Stomach (tissue), 9 donors: Measurements from ENCODE around the gene LNX1. TPM values are rescaled to one million over a fixed set of nuclear protein-coding genes. Genes with fewer than 3 reads are reported as not detected.

Experiments
- DNase-seq, 2 donors: peaks; one replicate each; pipeline versions ENCODE4 v3.0.0 to v3.0.0-alpha.2; 2013 to 2019
- H3K27ac ChIP-seq, 5 donors: fragments of 200-600 bp in 4 of 5; sonication (generic) in 4 of 5; one replicate each; pipeline ENCODE4 v1.5.1; 2013 to 2019; ENCODE audit warnings: mild to moderate bottlenecking in 1 of 5, moderate library complexity in 1 of 5
- H3K27me3 ChIP-seq, 3 donors: fragments of 200-600 bp; sonication (generic); one replicate each; pipeline ENCODE4 v1.5.1; 2017 to 2019; ENCODE audit warnings: mixed run types in 1 of 3
- H3K36me3 ChIP-seq, 4 donors: fragments of 200-600 bp; sonication (generic); 1 replicate in 3 of 4; 2 replicates in 1 of 4; pipeline ENCODE4 v1.5.1; 2016 to 2019
- H3K4me1 ChIP-seq, 4 donors: fragments of 200-600 bp; sonication (generic); one replicate each; pipeline ENCODE4 v1.5.1; 2016 to 2019
- H3K4me3 ChIP-seq, 4 donors: fragments of 200-600 bp; sonication (generic) in 3 of 4; one replicate each; pipeline ENCODE4 v1.5.1; 2016 to 2019; ENCODE audit warnings: mild to moderate bottlenecking in 1 of 4
- H3K9me3 ChIP-seq, 4 donors: fragments of 200-600 bp; sonication (generic); one replicate each; pipeline ENCODE4 v1.5.1; 2016 to 2019
- EP300 ChIP-seq: sonication (generic); formaldehyde crosslinking; IDR thresholded peaks from one replicate; pipeline ENCODE4 v1.6.1; 2017; ENCODE audit warnings: antibody characterized with exemption
- POLR2A ChIP-seq, 4 donors: fragments of 450-650 bp; IDR thresholded peaks; one replicate each; pipeline ENCODE4 v1.6.1; 2016; ENCODE audit warnings: antibody characterized with exemption in 4 of 4, control low read depth in 2 of 4, mild to moderate bottlenecking in 1 of 4, moderate library complexity in 1 of 4
- POLR2AphosphoS5 ChIP-seq, 3 donors: sonication (generic); formaldehyde crosslinking; IDR thresholded peaks; one replicate each; pipeline ENCODE4 v1.6.1; 2016; ENCODE audit warnings: antibody characterized with exemption in 3 of 3
- WGBS, 5 donors: extraction: QIAGEN DNeasy Blood & Tissue Kit in 3 of 5; methylation state at CpG; one replicate each; pipeline versions ENCODE4 v1.1.5 to v1.1.7; 2013 to 2018; 5-methylcytosine and 5-hydroxymethylcytosine counted together
- intact Hi-C: fragments of 100-400 bp; cut with DNase I; formaldehyde crosslinking; loops from one replicate; pipeline ENCODE4 v1.15.1; 2023; ENCODE audit warnings: low total_unique reads
- polyA plus RNA-seq, 3 donors: library from polyadenylated mRNA; stranded (reverse); fragments of 200-250 nt; gene quantifications; one replicate each; pipeline ENCODE4 v1.2.3, GENCODE V29; 2013
- total RNA-seq, 5 donors: library from RNA; depleted of rRNA; stranded (reverse); fragments of >200 nt; gene quantifications; one replicate each; pipeline versions ENCODE4 v1.1.0 to v1.2.3, GENCODE V29; 2014 to 2016
- TF ChIP-seq, protein P1 (sequence below), 7 experiments: fragments of 450-650 bp in 4 of 7; fragments of 200-600 bp in 3 of 7; sonication (generic) in 3 of 7; IDR thresholded peaks; one replicate each; pipeline ENCODE4 v1.5.1; 2016 to 2019; ENCODE audit warnings: antibody characterized with exemption in 7 of 7, control low read depth in 2 of 7, mild to moderate bottlenecking in 1 of 7
- donor health status: healthy with polysubstance abuse.
- donor health status: Bipolar disorder and iron deficiency.
- donor health status: healthy.

LNX1 gene
- total and polyA plus RNA-seq, 8 donors, result 5.4 to 30.9 (median 11.6) TPM

DNA sequence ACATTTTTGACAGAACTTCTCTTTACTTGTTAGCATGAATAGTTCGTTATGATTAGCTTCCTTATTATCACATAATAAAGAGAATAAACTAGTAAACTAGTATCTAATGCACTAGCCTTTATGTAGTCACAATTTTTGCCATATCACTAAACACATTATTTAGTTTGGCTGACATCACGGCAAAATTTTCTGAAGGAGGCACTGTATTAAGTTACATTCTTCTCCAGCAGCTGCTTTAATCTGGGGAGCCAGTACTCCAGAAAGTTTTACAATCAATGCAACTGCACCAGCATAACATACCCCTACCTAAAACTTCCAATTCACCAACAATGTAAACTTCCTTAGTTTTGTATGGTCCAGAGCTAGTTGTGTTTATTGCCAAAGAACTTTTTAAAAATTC lies 126.0 kb downstream of the LNX1 start:
- Histone ChIP-seq H3K36me3 (peaks cover 0 to 39% (median 32%) of the 10 kb centered on the region in 4 donors), H3K4me1 (no peaks in the 10 kb centered on the region), H3K4me3 (no peak overlapping the region), H3K27ac (no peak overlapping the region), H3K27me3 (no peaks in the 10 kb centered on the region), H3K9me3 (peaks cover 3 to 16% (median 13%) of the 10 kb centered on the region in 4 donors)
- WGBS, 5 donors, result 26 to 60% (median 45%) methylated on average over 2 of the region's 2 CpGs
- TF ChIP-seq EP300 (no peak), POLR2AphosphoS5 (IDR thresholded peaks at IDR 0.05) (no peak), POLR2A (IDR thresholded peaks at IDR 0.05) (no peak)
- TF ChIP-seq, protein P1, sequence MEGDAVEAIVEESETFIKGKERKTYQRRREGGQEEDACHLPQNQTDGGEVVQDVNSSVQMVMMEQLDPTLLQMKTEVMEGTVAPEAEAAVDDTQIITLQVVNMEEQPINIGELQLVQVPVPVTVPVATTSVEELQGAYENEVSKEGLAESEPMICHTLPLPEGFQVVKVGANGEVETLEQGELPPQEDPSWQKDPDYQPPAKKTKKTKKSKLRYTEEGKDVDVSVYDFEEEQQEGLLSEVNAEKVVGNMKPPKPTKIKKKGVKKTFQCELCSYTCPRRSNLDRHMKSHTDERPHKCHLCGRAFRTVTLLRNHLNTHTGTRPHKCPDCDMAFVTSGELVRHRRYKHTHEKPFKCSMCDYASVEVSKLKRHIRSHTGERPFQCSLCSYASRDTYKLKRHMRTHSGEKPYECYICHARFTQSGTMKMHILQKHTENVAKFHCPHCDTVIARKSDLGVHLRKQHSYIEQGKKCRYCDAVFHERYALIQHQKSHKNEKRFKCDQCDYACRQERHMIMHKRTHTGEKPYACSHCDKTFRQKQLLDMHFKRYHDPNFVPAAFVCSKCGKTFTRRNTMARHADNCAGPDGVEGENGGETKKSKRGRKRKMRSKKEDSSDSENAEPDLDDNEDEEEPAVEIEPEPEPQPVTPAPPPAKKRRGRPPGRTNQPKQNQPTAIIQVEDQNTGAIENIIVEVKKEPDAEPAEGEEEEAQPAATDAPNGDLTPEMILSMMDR (IDR thresholded peaks at IDR 0.05), result no peak
- intact Hi-C loops, result no loop called here
- no peak for DNase-seq

DNA sequence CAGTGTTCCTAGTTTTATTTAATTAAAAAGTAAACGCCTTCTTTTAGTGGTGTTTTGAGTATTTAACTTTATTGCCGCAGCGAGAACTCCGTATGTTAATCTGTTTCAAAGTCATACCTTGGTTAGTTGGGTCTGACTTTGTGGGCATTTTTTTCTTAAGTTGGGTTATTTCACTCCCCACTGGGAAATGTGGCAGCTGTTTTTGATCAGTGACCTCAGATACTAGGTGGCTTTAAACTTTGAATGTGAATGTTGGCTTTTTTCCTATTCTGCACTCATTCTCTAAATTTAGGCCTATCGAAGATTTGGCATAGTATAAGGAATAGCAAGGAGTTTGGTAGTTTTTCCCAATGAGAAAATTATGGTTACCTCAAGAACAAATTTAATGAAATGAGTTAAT lies 127.9 kb downstream of the LNX1 start:
- TF ChIP-seq POLR2A (IDR thresholded peaks at IDR 0.05), result no peak
- no peak for TF ChIP-seq POLR2AphosphoS5 (IDR thresholded peaks at IDR 0.05)
- TF ChIP-seq, protein P1 (IDR thresholded peaks at IDR 0.05), result no peak
- TF ChIP-seq EP300, result no peak
- Histone ChIP-seq H3K27ac (no peak overlapping the region), H3K4me3 (no peak overlapping the region), H3K36me3 (peaks cover 0 to 57% (median 50%) of the 10 kb centered on the region in 4 donors), H3K4me1 (peaks cover 0 to 10% (median 4%) of the 10 kb centered on the region in 4 donors), H3K9me3 (peaks cover 3 to 16% (median 13%) of the 10 kb centered on the region in 4 donors), H3K27me3 (no peaks in the 10 kb centered on the region)
- no peak for DNase-seq
- intact Hi-C loops, result no loop called here
- WGBS, 5 donors, result 89 to 93% (median 92%) methylated on average over 5 of the region's 5 CpGs

DNA sequence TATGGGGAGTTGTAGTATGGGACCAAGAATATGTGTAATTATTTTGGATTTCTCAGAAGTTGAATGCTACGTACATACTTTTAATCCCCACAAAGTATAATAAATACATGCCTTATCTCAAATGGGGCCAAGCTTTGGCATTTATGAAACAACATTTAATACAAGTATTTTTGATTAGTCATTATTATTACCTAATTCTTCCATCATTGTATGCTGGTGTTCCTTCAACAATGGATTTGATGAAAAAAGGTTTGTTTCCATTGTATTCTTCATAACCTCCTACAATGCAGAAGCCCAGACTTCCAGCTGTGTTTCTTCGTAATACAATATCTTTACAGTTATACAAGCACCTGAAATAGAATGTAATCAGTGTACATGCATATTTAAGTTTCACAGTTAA lies 130.0 kb downstream of the LNX1 start:
- H3K4me3 ChIP-seq, result no peak overlapping the region
- DNase-seq, result no peak
- peaks cover 0 to 2% (median under 1%) of the 10 kb centered on the region in 4 donors for H3K9me3 ChIP-seq
- intact Hi-C loops, result no loop called here
- peaks cover 0 to 67% (median 57%) of the 10 kb centered on the region in 4 donors for H3K36me3 ChIP-seq
- H3K4me1 ChIP-seq, result peaks cover 0 to 10% (median 4%) of the 10 kb centered on the region in 4 donors
- no peaks in the 10 kb centered on the region for H3K27me3 ChIP-seq
- 91 to 96% (median 93%) methylated on average over 2 of the region's 2 CpGs for whole genome bisulfite sequencing, 5 donors
- no peak overlapping the region for H3K27ac ChIP-seq
- no peak for TF ChIP-seq EP300
- TF ChIP-seq POLR2A (IDR thresholded peaks at IDR 0.05), result no peak
- TF ChIP-seq, protein P1 (IDR thresholded peaks at IDR 0.05), result no peak
- TF ChIP-seq POLR2AphosphoS5 (IDR thresholded peaks at IDR 0.05), result no peak

DNA sequence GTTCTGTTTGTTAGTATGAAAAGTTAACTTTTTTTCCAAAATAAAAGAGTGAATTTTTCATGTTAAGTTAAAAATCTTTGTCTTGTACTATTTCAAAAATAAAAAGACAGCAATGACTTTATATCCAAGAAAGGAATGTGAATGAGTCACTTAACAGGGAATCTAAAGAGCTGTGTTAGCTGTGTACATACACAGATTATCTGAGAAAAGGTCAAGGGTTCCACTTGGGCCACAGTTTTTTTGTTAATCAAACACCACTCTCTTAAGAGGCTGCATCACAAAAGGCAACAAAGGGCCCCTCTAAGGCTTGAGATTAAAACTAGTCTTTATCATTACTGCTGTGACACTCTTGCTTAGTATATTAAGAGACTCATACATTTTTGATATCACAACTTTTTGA lies 131.7 kb downstream of the LNX1 start:
- no peaks in the 10 kb centered on the region for H3K27me3 ChIP-seq
- peaks cover 4 to 83% (median 72%) of the 10 kb centered on the region in 4 donors for H3K36me3 ChIP-seq
- H3K4me3 ChIP-seq, result no peak overlapping the region
- no peak overlapping the region for H3K27ac ChIP-seq
- peaks cover 0 to 10% (median 4%) of the 10 kb centered on the region in 4 donors for H3K4me1 ChIP-seq
- H3K9me3 ChIP-seq, result no peaks in the 10 kb centered on the region
- intact Hi-C loops, result no loop called here
- TF ChIP-seq POLR2AphosphoS5 (IDR thresholded peaks at IDR 0.05), result no peak
- no peak for TF ChIP-seq EP300
- DNase-seq, result peak in 1 of 2 donors; percentile 58

DNA sequence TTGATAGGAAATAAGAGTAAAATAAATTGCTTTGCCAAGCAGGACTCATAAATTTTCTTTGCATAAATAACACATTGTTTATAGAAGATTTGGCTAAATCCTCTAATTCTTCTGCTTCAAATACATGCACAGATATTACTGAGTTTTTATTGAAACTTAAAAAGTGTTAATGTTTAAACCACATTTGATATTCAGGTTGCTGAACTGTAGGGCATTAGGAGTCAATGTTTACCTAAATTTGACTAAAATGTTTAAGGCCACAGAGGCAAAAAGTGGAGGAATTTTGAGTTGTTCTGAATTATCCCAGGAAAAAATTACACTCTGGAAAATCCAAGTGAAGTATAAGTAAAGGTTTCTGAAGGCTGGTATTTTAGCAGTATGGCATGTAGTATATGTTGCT lies 135.1 kb downstream of the LNX1 start:
- no peak for DNase-seq
- Histone ChIP-seq H3K4me3 (no peak overlapping the region), H3K9me3 (no peaks in the 10 kb centered on the region), H3K36me3 (peaks cover 9 to 91% (median 77%) of the 10 kb centered on the region in 4 donors), H3K4me1 (peaks cover 0 to 10% (median 4%) of the 10 kb centered on the region in 4 donors), H3K27me3 (no peaks in the 10 kb centered on the region), H3K27ac (no peak overlapping the region)
- intact Hi-C loops, result no loop called here
- TF ChIP-seq POLR2A (IDR thresholded peaks at IDR 0.05) (no peak), POLR2AphosphoS5 (IDR thresholded peaks at IDR 0.05) (no peak), EP300 (no peak)
- TF ChIP-seq, protein P1 (IDR thresholded peaks at IDR 0.05), result no peak
